DOHH2 (cell line): ENCODE measurements around the gene PEX14.

Experiments
- CTCF ChIP-seq: fragments of 200-600 bp; sonication (generic); IDR thresholded peaks from one replicate; pipeline ENCODE4 v1.5.1; 2014; ENCODE audit warnings: antibody characterized with exemption, mild to moderate bottlenecking, low read depth, low read length; ENCODE audit not compliant: poor library complexity, severe bottlenecking
- EZH2phosphoT487 ChIP-seq: fragments of 200-600 bp; sonication (generic); IDR thresholded peaks from 2 replicates; pipeline ENCODE4 v1.6.1; 2017; ENCODE audit warnings: borderline replicate concordance, mild to moderate bottlenecking, antibody characterized with exemption, low read length, moderate library complexity, mixed read lengths

GRCh38 chr1:10513199-10513598, 38.4 kb downstream of the PEX14 start:
- TF ChIP-seq CTCF: no peak
- no peak for TF ChIP-seq EZH2phosphoT487
